ENCODE data around the gene CCDC78.
A peak's percentile ranks its signal among the peaks of the same experiment; 100 is the strongest.
"Not testable (repeated sequence)": the region's sequence is repeated elsewhere in the genome, so short reads cannot be mapped to it uniquely, and the experiment has no call there.

DNA sequence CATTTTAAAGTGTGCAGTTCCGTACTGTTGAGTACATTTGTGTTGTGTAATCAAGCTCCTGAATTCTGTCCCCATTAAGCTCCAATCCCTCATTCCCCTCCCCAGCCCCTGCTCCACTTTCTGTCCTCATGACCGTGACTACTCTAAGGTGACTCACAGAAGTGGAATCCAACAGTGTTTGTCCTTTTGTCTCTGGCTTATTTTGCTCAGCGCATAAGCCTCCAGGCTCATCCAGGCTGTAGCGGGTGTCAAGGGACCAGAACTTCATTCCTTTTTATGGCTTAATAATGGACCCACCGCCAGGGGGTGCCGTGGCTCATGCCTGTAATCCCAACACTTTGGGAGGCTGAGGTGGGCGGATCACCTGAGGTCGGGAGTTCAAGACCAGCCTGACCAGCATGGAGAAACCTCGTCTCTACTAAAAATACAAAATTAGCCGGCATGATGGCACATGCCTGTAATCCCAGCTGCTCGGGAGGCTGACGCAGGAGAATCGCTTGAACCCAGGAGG is 13.4 kb downstream of the CCDC78 start:
- TF ChIP-seq, protein P1, sequence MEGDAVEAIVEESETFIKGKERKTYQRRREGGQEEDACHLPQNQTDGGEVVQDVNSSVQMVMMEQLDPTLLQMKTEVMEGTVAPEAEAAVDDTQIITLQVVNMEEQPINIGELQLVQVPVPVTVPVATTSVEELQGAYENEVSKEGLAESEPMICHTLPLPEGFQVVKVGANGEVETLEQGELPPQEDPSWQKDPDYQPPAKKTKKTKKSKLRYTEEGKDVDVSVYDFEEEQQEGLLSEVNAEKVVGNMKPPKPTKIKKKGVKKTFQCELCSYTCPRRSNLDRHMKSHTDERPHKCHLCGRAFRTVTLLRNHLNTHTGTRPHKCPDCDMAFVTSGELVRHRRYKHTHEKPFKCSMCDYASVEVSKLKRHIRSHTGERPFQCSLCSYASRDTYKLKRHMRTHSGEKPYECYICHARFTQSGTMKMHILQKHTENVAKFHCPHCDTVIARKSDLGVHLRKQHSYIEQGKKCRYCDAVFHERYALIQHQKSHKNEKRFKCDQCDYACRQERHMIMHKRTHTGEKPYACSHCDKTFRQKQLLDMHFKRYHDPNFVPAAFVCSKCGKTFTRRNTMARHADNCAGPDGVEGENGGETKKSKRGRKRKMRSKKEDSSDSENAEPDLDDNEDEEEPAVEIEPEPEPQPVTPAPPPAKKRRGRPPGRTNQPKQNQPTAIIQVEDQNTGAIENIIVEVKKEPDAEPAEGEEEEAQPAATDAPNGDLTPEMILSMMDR (IDR thresholded peaks at IDR 0.05): peak; percentile 36 to 48 (median 38)
- TF ChIP-seq POLR2A (IDR thresholded peaks at IDR 0.05): not testable (repeated sequence)
